GM21576 (cell line): Measurements from ENCODE around the gene SLC24A4.

Source experiments
- ATAC-seq: cut with Tn5 transposase; IDR thresholded peaks from one replicate; pipeline ENCODE4 v1.9.1; 2021; ENCODE audit warnings: mild to moderate bottlenecking, moderate library complexity; ENCODE audit not compliant: unreplicated experiment

Gene SLC24A4

DNA sequence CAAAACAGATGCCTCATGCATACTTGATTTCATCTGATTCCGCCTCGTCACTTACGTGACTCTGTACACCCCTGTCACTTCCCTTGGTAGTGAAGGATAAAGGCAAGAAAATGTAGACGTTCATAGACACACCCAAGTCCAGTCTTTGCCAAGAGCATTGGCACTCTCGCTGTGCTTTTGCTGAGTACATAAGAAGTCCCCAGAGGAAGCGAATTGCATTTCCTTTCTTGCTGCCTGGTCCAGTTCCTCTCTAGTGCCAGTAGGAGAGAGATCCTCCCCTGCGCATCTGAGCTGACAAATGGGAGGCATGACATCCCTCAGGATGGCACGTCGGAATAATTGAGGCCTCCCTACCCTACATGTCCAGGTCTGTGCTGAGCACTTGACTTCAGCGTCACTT, 169.3 kb downstream of the SLC24A4 start:
- ATAC-seq = no peak

DNA sequence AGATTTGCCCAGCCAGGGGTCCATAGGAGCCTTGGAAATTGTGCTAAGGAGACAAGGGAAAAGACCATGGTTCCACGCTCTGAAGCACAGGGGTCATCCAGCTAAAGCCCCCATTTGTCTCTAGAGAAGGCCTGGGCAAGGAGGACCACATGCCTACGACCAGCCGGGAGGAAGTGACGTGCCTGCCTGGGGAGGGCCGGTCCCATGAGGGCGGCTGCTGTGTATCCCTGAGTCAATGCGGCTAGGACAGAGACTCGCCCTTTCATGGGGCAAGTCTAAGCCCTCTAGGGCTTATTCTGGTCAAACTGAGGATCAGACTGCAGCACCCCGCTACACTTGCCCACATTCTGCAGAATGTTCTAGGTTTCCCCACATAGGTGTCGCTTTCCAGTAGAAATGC, 170.1 kb downstream of the SLC24A4 start:
- ATAC-seq = no peak

DNA sequence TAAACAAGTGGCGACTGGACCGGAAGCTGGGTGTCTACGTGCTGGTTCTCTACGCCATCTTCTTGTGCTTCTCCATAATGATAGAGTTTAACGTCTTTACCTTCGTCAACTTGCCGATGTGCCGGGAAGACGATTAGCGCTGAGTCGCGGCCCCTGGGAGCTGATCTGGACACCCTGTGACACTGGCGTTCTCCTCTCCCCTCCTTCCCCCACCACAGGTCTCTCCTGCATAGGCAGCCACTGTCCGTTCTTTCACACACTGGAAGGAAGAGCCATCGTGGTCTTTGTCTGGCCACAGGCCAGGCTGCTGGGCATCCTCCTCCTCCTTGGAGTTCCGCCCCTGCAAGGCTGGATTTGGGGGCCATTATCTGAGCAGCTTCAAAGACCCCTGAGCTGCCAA, 170.5 kb downstream of the SLC24A4 start:
- no peak for ATAC-seq

DNA sequence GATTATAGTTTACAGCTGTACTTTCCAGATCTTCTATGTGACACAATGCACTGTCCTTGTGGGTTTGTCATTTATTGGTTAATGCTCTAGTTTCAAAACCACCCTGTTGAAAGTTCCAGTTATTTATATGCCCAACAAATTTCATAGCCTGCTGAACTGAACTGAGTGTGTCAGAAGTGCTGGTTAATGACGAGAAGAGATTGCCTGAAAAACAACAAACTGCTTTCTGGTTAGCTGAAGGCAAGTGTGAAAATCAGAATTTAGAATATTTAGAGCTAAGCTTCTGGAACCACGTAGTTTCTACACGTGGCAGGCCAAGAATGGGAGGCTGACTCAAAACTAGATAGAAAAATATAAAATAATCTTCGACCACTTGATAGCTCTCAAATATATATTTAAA, 171.5 kb downstream of the SLC24A4 start:
- no peak for ATAC-seq

DNA sequence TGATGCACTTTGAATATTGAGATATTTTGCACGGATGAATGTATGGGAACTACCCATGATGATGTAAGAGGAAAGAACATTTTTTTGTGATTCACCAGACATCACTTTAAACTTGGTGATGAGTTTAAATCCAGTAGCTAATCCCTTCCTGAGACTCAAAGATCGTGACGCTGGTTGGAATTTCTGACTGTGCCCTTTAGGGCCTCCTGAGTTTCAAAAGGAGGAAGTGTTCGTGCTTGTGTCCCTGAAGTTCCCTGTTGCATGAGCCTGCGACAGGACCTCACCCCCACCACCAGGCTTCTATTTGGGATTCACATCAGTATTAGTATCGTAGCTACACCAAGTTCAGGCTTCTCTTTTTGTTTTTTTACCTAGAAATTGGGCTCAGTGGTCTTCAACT, 172.1 kb downstream of the SLC24A4 start:
- no peak for ATAC-seq

DNA sequence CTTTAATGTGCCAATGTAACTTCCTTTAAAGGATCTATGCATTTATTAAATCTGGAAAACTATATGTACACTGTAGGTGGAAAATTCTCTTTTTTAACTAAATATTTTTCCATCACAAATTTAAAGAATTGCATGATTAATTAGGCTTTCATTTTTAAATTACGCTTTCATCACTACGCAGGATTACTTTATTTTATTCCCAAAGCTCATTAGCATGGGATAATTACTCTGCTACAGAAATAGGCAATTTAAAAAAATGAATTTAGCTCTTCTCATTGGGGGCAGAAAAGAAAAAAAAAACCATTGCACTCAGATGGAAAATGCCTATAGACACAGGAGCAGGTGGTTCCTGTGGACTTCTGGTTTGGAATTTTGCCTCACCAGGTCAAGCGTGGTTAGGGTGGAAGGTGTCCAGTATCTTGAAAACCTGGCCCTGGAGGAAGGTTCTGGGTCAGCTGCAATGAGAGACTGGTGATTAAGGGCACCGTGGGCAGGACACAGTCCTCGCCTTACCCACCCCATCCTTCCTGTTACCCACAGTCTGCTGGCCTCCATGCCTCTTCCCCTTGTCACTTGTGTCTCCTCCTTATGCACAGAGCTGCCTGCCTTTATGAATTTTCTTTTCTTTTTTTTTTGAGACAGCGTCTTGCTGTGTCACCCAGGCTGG, 173.4 kb downstream of the SLC24A4 start:
- no peak for ATAC-seq

DNA sequence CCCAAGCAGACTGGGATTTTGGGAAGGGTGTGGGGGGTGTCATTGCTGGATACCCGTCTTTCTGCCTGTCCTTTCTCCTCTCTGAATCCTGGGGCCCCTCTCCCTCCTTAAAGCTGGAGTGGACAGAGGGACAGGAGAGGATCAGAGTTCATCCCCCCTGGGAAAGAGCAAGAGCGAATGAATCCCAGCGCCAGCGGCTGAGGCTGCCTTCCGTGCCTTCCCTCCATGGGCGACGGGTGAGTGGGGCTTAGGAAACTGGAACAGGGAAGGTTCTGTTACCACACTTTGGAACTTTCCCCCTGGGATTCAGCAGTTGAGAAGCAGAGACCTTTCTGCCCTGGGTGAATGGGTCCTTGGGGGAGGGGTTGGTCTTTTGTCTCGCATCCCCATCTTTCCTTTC, 174.4 kb downstream of the SLC24A4 start:
- ATAC-seq = no peak

DNA sequence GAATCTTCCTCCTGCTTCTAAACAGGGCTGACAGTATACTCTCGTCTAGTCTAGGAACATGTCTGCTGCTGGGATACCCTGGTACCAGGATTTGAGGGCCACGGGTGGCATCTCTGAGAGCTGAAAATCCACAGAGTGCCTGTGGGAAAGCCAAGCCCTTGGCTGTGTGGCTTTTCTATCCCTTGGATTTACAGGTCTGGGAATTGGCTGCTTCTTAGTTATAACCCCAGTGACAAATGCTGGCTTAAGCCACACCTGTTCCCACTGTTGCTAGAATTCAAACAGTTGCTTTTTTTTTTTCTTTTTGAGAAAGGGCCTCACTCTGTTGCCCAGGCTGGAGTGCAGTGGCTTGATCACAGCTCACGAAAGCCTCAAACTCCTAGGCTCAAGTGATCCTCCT, 176.3 kb downstream of the SLC24A4 start:
- no peak for ATAC-seq

DNA sequence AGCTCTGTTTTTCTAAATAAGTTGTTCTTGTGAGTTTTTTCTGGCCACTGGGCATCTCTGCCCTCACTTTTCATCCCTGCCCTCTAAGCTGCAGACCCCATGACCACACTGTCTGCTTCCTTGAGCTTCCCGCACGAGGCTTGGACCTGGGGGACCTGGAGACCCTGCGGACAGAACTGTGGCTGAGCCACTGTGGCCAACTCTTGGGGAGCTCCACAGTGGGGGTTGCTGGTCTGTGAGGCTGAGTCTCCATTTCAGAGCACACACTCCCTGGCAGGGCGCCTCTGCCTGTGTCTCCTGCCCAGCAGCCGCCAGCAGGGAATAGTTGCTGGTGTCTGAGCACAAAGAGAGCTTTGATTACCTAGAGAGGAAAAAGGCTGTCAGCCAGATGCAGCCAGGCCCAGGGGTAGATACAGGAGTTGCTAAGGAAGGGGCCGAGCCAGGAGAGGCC, 177.6 kb downstream of the SLC24A4 start:
- ATAC-seq = no peak

DNA sequence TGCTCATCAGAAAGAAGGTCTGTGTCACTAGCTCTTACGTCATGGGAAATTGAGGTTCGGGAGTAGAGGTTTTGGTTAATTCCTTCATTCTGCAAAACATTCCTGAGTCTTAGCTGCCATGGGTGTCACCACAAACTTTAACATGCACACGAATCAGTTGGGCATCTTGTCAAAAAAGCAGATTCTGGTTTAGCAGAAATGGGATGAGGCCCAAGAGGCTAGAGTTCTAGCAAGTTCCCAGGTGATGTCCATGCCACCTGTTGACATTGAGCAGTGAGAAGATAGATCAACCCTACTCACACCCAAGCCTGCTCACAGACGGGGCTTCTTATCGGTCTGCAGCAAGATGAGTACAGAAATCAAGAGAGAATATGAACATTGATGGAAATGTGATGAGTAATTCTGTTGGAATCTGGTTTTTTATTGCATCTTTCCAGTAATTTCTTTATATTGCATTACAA, 179.0 kb downstream of the SLC24A4 start:
- no peak for ATAC-seq

DNA sequence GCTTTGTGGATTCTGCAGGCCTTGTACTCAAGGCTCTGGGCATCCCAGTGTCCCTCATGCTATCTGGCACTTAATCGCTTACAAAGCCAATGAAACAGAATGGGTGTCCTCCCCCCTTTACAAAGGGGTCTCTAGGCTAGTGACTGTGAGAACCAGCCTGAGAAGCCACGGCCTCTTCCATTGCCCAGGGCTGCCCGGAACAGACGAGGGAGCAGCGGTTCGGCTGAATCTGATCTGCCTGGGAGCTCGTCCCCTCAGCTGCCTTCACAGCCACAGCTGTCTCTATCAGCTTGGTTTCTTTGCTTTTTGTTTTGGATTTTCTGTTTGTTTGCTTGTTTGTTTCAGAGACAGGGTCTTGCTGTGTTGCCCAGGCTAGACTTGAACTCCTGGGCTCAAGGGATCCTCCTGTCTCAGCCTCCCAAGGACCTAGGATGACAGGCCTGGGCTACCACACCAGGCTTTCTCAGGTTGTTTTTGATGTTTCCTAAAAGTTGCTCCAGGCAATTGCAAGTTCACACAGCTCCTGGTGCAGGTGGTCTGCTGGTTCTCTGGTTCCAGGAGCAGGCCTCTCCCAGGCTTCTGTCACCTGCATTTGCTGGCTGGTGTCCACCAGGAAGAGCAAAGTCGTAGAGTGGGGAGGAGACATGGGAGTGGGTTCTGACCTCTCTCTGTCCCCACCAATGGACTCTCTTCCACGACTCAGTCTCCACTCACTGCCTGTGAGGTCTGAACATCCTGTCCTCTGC, 179.7 kb downstream of the SLC24A4 start:
- ATAC-seq = no peak

DNA sequence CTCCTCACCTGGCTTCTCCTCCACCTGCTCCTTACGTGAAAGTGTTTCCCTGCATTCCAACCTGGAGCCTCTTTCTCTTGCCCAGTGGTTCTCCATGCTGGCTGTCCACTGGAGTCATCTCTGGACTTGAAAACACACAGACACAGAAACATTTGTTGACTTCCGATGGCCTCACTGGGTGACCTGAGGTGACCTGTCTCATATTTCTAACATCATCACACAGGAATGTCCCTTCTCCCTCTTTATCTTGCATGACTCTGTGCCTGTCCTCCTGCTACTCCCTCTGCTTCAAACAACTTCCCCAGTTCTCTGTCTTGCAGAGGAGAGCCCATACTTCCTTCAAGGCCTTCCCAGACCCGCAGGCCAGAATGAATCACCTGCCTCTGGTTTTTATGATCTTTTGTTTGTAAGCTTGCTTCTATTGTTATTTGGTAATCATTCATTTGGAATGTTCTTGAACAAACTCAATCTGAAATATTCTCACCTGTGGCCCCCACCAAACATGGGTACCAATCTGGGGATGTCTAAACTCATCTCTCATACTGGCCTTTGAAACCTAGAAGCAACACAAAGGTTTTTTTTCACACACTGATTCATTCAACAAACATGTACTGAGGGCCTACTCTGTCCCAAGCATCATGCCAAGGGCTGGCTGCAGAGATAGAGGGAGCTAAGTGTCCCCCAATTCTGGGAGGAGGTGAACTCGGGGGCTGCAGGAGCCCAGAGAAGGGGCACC, 181.0 kb downstream of the SLC24A4 start:
- ATAC-seq = no peak

DNA sequence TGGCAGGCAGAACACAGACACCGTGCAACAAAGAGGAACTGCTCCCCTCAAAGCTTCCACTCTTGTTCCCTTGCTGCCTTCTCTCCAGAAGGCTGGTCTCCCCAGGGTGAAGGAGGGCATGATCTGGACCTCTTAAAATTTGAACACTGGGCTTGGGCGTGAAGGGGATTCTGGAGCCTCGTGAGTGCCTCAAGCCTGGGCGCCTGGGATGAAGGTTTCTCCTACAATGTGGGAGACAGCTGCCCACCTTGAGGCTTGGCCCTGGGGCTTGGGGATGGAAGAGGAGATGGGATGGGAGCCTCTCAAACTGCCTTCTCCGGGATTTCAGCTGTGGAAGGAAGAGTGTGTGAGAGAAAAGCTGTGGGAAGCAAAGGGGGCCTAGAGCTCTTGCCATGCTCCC, 182.9 kb downstream of the SLC24A4 start:
- ATAC-seq = no peak

DNA sequence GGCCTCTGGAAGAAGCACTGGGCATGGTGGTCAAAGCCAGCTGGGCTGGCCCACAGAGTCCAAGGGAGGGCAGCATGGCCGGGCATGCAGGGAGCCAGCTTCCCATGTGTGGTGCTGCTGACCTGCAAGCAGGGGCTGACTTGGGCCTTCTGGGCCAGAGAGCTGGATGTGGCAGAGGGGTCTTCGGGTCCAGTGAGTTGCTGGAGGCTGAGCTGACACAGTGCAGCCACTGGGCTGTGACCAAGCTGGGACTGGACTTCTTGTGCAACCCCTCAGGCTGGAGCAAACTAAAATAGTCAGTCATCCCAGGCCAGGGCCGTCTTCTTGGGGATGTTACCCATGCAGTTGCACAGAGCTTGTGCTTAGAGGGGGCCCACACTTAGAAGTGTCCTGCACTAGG, 183.3 kb downstream of the SLC24A4 start:
- no peak for ATAC-seq

DNA sequence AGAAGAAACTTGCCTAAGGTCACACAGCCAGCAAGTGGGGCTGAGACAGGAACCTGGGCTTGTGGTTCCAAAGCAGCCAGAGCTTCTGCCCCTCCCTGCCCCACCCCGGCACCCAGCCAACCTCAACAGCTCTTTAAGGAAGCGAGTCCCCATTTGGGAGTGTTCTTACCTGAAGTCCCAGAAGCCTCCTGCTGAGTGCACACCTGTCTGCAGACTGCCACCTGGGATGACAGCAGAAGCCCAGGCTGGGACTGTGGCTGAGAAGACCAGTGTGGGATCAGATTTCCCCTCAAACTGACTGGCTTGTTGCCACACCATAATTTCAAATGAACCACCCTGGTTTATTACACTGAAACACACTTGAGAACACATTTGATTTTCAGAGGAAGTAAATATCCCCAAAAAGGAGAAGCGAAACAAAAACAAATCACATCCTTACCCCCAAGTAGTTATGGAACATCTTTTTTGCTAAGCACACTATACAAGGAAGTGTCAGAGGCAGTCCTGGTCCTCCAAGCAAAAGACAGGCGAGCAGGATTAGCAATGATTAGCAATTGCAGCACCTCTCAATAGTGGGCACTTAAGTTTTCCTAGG, 184.3 kb downstream of the SLC24A4 start:
- peak; percentile 53 for ATAC-seq

DNA sequence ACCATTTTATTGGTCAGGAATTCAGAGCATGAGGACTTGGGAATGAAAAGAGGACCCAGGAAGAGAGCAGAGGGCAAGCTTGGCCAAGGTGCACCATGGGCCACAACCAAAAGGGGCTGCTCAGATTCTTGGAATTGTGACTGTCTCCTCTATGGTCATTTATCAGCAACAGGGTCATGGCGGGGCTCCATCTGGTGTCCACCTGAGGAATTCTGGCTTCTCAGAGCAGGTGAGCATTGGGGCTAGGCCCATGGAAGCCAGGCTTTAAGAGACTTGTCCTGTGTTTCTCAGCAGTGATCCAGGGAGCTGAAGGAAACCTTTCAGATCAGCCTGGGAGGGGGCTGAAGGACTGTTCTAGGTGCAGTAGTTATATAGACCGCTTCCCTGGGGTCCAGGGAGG, 188.0 kb downstream of the SLC24A4 start:
- no peak for ATAC-seq

DNA sequence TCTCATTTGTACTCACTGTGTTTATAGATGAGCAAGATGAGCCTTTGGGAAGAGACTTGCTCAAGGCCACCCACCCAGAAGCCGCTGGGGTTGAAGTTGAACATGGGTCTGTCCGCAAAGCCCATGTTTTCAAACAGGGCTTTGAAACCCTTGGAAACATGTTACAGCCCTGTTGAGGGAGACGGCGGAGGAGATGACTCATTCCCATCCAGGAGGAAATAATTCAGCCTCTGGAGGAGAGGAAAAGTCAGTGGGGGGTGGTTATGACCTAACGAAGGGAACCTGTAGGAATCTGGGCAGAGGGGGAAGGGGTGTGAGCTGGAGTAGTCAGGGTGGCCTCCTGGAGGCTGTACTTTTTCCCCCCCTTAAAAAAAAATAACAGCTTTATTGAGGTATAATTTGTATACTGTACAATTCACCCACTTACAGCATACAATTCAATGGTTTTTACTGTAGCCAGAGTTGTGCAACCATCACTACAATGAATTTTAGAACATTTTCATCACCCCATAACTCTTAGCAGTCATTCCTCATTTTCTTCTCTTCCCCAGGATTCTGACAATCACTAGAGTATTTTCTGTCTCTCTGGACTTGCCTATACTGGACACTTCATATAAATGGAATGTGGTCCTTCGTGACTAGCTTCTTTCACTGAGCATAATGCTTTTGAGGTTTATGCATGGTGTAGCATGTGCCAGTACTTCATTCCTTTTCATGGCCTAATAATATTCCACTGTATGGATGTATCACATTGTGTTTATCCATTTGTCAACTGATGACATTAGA, 188.7 kb downstream of the SLC24A4 start:
- no peak for ATAC-seq

DNA sequence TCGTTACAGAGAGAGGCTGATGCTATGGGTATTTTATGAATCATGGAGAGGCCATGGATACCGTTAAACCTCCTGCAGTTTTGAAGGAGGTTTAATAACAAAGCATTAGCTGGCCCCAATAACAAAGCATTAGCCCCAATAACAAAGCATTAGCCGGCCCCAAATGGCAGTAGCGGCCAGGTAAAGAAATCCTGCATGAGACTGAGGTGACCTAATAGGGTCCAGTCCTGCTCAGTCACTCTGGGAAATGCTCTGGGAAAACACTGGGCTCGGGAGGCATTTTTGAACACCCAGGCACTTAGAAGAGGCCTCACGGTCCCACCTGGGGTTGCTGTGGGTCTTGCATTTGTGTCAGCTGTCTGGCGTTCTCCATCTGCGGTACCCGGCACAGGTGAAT, 189.8 kb downstream of the SLC24A4 start:
- ATAC-seq = no peak

DNA sequence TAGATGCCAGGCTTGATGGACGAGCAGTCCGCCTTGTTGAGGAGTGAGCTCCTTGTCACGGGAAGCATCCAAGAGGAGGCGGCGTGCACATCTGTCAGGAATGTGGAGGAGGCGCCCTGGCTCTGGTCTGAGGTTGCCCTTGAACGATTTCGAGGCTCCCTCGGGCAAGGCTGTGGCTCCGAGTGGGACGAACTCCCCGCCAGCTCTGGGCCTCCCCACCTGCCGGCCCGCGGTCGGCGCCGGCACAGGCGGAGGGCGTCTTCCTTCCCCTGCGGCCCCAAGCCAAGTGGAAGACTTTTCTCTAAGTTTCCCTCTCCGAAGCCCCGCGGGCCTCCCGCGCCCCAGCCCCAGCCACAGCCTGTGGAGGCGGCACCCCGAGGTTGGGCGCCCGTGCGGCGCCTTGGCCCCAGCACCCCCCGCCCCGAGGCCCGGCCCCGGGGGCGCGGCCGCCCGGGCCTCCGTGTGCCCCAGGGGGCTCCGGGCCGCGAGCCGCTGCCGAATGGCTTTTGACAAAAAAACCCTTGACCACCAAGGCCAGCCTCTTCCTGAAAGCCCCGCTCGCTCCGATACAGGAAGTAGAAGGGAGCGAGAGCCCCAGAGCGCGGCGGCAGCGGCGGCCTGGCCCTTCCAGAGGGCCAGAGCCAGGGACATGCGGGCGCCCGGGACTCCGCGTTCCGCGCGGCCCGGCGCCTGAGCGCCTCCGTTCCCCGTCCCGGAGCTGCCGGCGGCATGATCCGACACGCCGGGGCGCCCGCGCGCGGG, 190.4 kb downstream of the SLC24A4 start, which contains the start of gene RIN3:
Gene RIN3, plus strand, starts transcription at position 578 of the 762 bp plus-strand sequence. Its CDS starts 152 bp downstream, at position 730.
- peak; percentile 59 for ATAC-seq
